ENCODE measurements around the gene DNA2. TPM values are rescaled to one million over a fixed set of nuclear protein-coding genes. Genes with fewer than 3 reads are reported as not detected.

The DNA2 gene
- polyA plus RNA-seq, 1 donor, result 5.5 TPM

Other genes starting within 250 kb of the DNA2 start
- 0.15 TPM for gene ATOH7, start 239.9 kb downstream of the DNA2 start, polyA plus RNA-seq (ENCODE audit: insufficient read length)
- 167 TPM for gene HNRNPH3, start 139.9 kb downstream of the DNA2 start, polyA plus RNA-seq (ENCODE audit: insufficient read length)
- 8.6 TPM for gene PBLD, start 139.0 kb downstream of the DNA2 start, polyA plus RNA-seq (ENCODE audit: insufficient read length)
- 16.6 TPM for gene RUFY2, start 64.7 kb downstream of the DNA2 start, polyA plus RNA-seq (ENCODE audit: insufficient read length)
- gene SLC25A16, start 55.5 kb upstream of the DNA2 start, polyA plus RNA-seq (ENCODE audit: insufficient read length), result 9.4 TPM
- 8.2 TPM for gene TET1, start 88.4 kb upstream of the DNA2 start, polyA plus RNA-seq (ENCODE audit: insufficient read length)
- gene CCAR1, start 249.3 kb upstream of the DNA2 start, polyA plus RNA-seq (ENCODE audit: insufficient read length), result 69.5 TPM

Data from forelimb muscle (tissue), 1 donor.